Measurements from ENCODE around the gene ZNF200.
"Not testable (repeated sequence)": the region's sequence is repeated elsewhere in the genome, so short reads cannot be mapped to it uniquely, and the experiment has no call there.

The ZNF200 gene

GRCh38 chr16:3249451-3249850 is 14.5 kb upstream of the ZNF200 start:
- no peak for DNase-seq

GRCh38 chr16:3249020-3249419 is 14.1 kb upstream of the ZNF200 start:
- no peak for DNase-seq

GRCh38 chr16:3248596-3248995 is 13.6 kb upstream of the ZNF200 start:
- DNase-seq = no peak

GRCh38 chr16:3246876-3247275 is 11.9 kb upstream of the ZNF200 start:
- DNase-seq = no peak

GRCh38 chr16:3246002-3246401 is 11.0 kb upstream of the ZNF200 start:
- no peak for DNase-seq

GRCh38 chr16:3243882-3244281 is 8.9 kb upstream of the ZNF200 start:
- DNase-seq = no peak

GRCh38 chr16:3242709-3243108 is 7.8 kb upstream of the ZNF200 start:
- DNase-seq = no peak

GRCh38 chr16:3241761-3242160 is 6.8 kb upstream of the ZNF200 start:
- no peak for DNase-seq

- no peak for DNase-seq
These were observed 1.1 kb upstream of the ZNF200 start for GRCh38 chr16:3235856-3236669.

- DNase-seq = peak in 1 of 2 experiments; percentile 45
These were observed 458 bp downstream of the ZNF200 start for GRCh38 chr16:3234543-3234856.

GRCh38 chr16:3223913-3224515 is 10.9 kb downstream of the ZNF200 start:
- no peak for DNase-seq

GRCh38 chr16:3220839-3221238 is 14.1 kb downstream of the ZNF200 start:
- DNase-seq = no peak

GRCh38 chr16:3216263-3216640 is 18.7 kb downstream of the ZNF200 start:
- no peak for DNase-seq

GRCh38 chr16:3215601-3216262 is 19.2 kb downstream of the ZNF200 start:
- DNase-seq = no peak

GRCh38 chr16:3214904-3215600 is 19.9 kb downstream of the ZNF200 start:
- no peak for DNase-seq

GRCh38 chr16:3212567-3212966 is 22.4 kb downstream of the ZNF200 start:
- DNase-seq = no peak

- DNase-seq = no peak
These were observed 23.0 kb downstream of the ZNF200 start for GRCh38 chr16:3212006-3212405.

GRCh38 chr16:3207086-3207953 is 27.6 kb downstream of the ZNF200 start:
- no peak for DNase-seq

- not testable (repeated sequence) for DNase-seq
These were observed 29.0 kb downstream of the ZNF200 start for GRCh38 chr16:3205939-3206338.

- DNase-seq = no peak
These were observed 31.9 kb downstream of the ZNF200 start for GRCh38 chr16:3202903-3203539.

GRCh38 chr16:3198334-3199072 is 36.5 kb downstream of the ZNF200 start:
- DNase-seq = no peak
